Liver (tissue), 9 donors: Measurements from ENCODE around the gene PRR36. TPM values are rescaled to one million over a fixed set of nuclear protein-coding genes. Genes with fewer than 3 reads are reported as not detected.

Experiments
- DNase-seq: peaks from one replicate; pipeline ENCODE4 v3.0.0-alpha.2; 2017; ENCODE audit warnings: low spot score
- H3K27ac ChIP-seq, 2 donors: one replicate each; pipeline ENCODE4 v1.7.0; 2013; ENCODE audit warnings: inconsistent platforms in 2 of 2, low read length in 2 of 2, control low read depth in 1 of 2, low read depth in 1 of 2, mild to moderate bottlenecking in 1 of 2
- H3K27me3 ChIP-seq, 4 donors: one replicate each; pipeline versions ENCODE4 v1.6.1 to v1.7.0; 2013; ENCODE audit warnings: low read length in 3 of 4, inconsistent platforms in 1 of 4, mild to moderate bottlenecking in 1 of 4, moderate library complexity in 1 of 4; ENCODE audit not compliant: control insufficient read depth in 4 of 4, insufficient read depth in 4 of 4
- H3K36me3 ChIP-seq, 4 donors: one replicate each; pipeline versions ENCODE4 v1.6.1 to v1.7.0; 2013; ENCODE audit warnings: low read length in 3 of 4, mild to moderate bottlenecking in 3 of 4, low read depth in 1 of 4, moderate library complexity in 1 of 4; ENCODE audit not compliant: control insufficient read depth in 4 of 4, insufficient read depth in 3 of 4
- H3K4me1 ChIP-seq, 4 donors: one replicate each; pipeline versions ENCODE4 v1.6.1 to v1.7.0; 2013; ENCODE audit warnings: low read length in 3 of 4, mild to moderate bottlenecking in 3 of 4, moderate library complexity in 1 of 4; ENCODE audit not compliant: control insufficient read depth in 4 of 4, insufficient read depth in 4 of 4
- H3K4me3 ChIP-seq, 3 donors: one replicate each; pipeline versions ENCODE4 v1.6.1 to v1.7.0; 2013; ENCODE audit warnings: low read length in 3 of 3, control low read depth in 1 of 3, low read depth in 1 of 3, mild to moderate bottlenecking in 1 of 3
- H3K9ac ChIP-seq, 2 donors: one replicate each; pipeline ENCODE4 v1.7.0; 2013; ENCODE audit warnings: low read length in 2 of 2, mild to moderate bottlenecking in 2 of 2, moderate library complexity in 2 of 2, control low read depth in 1 of 2, low read depth in 1 of 2
- H3K9me3 ChIP-seq, 4 donors: one replicate each; pipeline versions ENCODE4 v1.6.1 to v1.7.0; 2013; ENCODE audit warnings: low read length in 3 of 4; ENCODE audit not compliant: control insufficient read depth in 4 of 4
- ATF3 ChIP-seq: IDR thresholded peaks from 2 replicates; pipeline ENCODE4 v1.6.1; 2016; ENCODE audit warnings: antibody characterized with exemption
- CTCF ChIP-seq: fragments of 150-350 bp; IDR thresholded peaks from 2 replicates; pipeline ENCODE4 v1.5.1; 2017; ENCODE audit warnings: improper control_type of control experiment, low read depth, low read length; ENCODE audit not compliant: missing input control
- EGR1 ChIP-seq, 2 donors: IDR thresholded peaks; 2 replicates each; pipeline ENCODE4 v1.6.1; 2016 to 2018; ENCODE audit warnings: antibody characterized with exemption in 2 of 2, low read depth in 2 of 2
- FOXA1 ChIP-seq: IDR thresholded peaks from 2 replicates; pipeline ENCODE4 v1.6.1; 2016; ENCODE audit warnings: antibody characterized with exemption
- FOXA2 ChIP-seq: IDR thresholded peaks from 2 replicates; pipeline ENCODE4 v1.6.1; 2016; ENCODE audit warnings: antibody characterized with exemption
- GABPA ChIP-seq, 2 donors: IDR thresholded peaks in 1 of 2; conservative IDR thresholded peaks in 1 of 2; 2 replicates each; pipeline ENCODE4 v1.6.1; 2016; ENCODE audit warnings: antibody characterized with exemption in 2 of 2, mild to moderate bottlenecking in 1 of 2, moderate library complexity in 1 of 2
- HNF4A ChIP-seq, 2 donors: conservative IDR thresholded peaks; 2 replicates each; pipeline ENCODE4 v1.6.1; 2016; ENCODE audit warnings: antibody characterized with exemption in 2 of 2, mild to moderate bottlenecking in 2 of 2
- HNF4G ChIP-seq: IDR thresholded peaks from 2 replicates; pipeline ENCODE4 v1.6.1; 2016; ENCODE audit warnings: antibody characterized with exemption
- JUND ChIP-seq, 2 donors: IDR thresholded peaks; 2 replicates each; pipeline ENCODE4 v1.6.1; 2016; ENCODE audit warnings: antibody characterized with exemption in 2 of 2
- NR2F2 ChIP-seq: IDR thresholded peaks from 2 replicates; pipeline ENCODE4 v1.6.1; 2016; ENCODE audit warnings: antibody characterized with exemption
- RAD21 ChIP-seq, 2 donors: IDR thresholded peaks; 2 replicates each; pipeline ENCODE4 v1.6.1; 2016; ENCODE audit warnings: antibody characterized with exemption in 2 of 2, mild to moderate bottlenecking in 2 of 2
- RXRA ChIP-seq, 2 donors: IDR thresholded peaks; 2 replicates each; pipeline ENCODE4 v1.6.1; 2017 to 2018; ENCODE audit warnings: antibody characterized with exemption in 2 of 2, mild to moderate bottlenecking in 1 of 2
- SP1 ChIP-seq: IDR thresholded peaks from 2 replicates; pipeline ENCODE4 v1.6.1; 2018; ENCODE audit warnings: antibody characterized with exemption, mild to moderate bottlenecking
- TAF1 ChIP-seq: conservative IDR thresholded peaks from 2 replicates; pipeline ENCODE4 v1.6.1; 2016; ENCODE audit warnings: antibody characterized with exemption, mild to moderate bottlenecking
- YY1 ChIP-seq: IDR thresholded peaks from 2 replicates; pipeline ENCODE4 v1.6.1; 2016; ENCODE audit warnings: antibody characterized with exemption, mild to moderate bottlenecking
- ZBTB33 ChIP-seq: IDR thresholded peaks from 2 replicates; pipeline ENCODE4 v1.6.1; 2016; ENCODE audit warnings: antibody characterized with exemption
- WGBS: extraction: QIAGEN DNeasy Blood & Tissue Kit; methylation state at CpG from one replicate; pipeline ENCODE4 v1.1.7; 2013; 5-methylcytosine and 5-hydroxymethylcytosine counted together
- polyA plus RNA-seq, 2 donors: library from polyadenylated mRNA; stranded (reverse) in 1 of 2; unstranded in 1 of 2; fragments of 200-250 nt in 1 of 2; fragments of >200 nt in 1 of 2; fragmentation: Nextera tagmentation in 1 of 2; extraction: Ambion mirVana in 1 of 2; gene quantifications; one replicate each; pipeline versions ENCODE4 v1.2.1 to v1.2.3, GENCODE V29; 2013 to 2015
- total RNA-seq, 2 donors: library from RNA; depleted of rRNA; stranded (reverse); fragments of >200 nt; gene quantifications; one replicate each; pipeline ENCODE4 v1.2.3, GENCODE V29; 2014
- donor health status: healthy.
- donor health status: healthy.
- donor health status: healthy.
- donor health status: healthy.
- donor health status: healthy.

PRR36 gene
- total and polyA plus RNA-seq, 4 donors: 0.02 to 0.03 TPM; not detected in 2

GRCh38 chr19:7898967-7899366, 24.8 kb upstream of the PRR36 start (continued):
- TF ChIP-seq RXRA (IDR thresholded peaks at IDR 0.05): no peak
- TF ChIP-seq GABPA (IDR thresholded peaks at IDR 0.05 in 1 of 2, conservative IDR thresholded peaks at IDR 0.05 in 1 of 2): no peak
- TF ChIP-seq ATF3: no peak
- TF ChIP-seq CTCF: no peak
- TF ChIP-seq FOXA2: no peak
- TF ChIP-seq TAF1: no peak

- H3K36me3 ChIP-seq: no peaks in the 10 kb centered on the region
- TF ChIP-seq CTCF (no peak), EGR1 (IDR thresholded peaks at IDR 0.05; ENCODE audit: low read depth in 2 of 2) (peak; percentile 79 to 95), YY1 (peak; percentile 24), ATF3 (no peak), HNF4A (conservative IDR thresholded peaks at IDR 0.05) (peak; percentile 65 to 76), FOXA1 (no peak), ZBTB33 (no peak), RAD21 (IDR thresholded peaks at IDR 0.05) (peak in 1 of 2 donors; percentile 20), RXRA (IDR thresholded peaks at IDR 0.05) (peak in 1 of 2 donors; percentile 74)
- WGBS: 48% methylated on average over 11 of the region's 11 CpGs
- peak; percentile 43 for DNase-seq
- no peaks in the 10 kb centered on the region for H3K27me3 ChIP-seq
- H3K9ac ChIP-seq: no peak overlapping the region
- H3K27ac ChIP-seq: no peak overlapping the region
- no peak overlapping the region for H3K4me3 ChIP-seq
- H3K9me3 ChIP-seq: no peaks in the 10 kb centered on the region
- peaks cover 3 to 16% (median 10%) of the 10 kb centered on the region in 4 donors for H3K4me1 ChIP-seq
Measured at GRCh38 chr19:7897292-7897691, 23.1 kb upstream of the PRR36 start.

- 94% methylated on average over 13 of the region's 13 CpGs for WGBS
- Histone ChIP-seq H3K36me3 (no peaks in the 10 kb centered on the region), H3K4me1 (peaks cover 3 to 11% (median 6%) of the 10 kb centered on the region in 4 donors), H3K4me3 (no peak overlapping the region), H3K27me3 (no peaks in the 10 kb centered on the region), H3K9ac (no peak overlapping the region), H3K9me3 (no peaks in the 10 kb centered on the region), H3K27ac (no peak overlapping the region)
- TF ChIP-seq EGR1 (IDR thresholded peaks at IDR 0.05; ENCODE audit: low read depth in 2 of 2) (no peak), ZBTB33 (no peak), HNF4G (no peak), TAF1 (no peak), JUND (IDR thresholded peaks at IDR 0.05) (no peak), NR2F2 (no peak), SP1 (no peak)
- no peak for DNase-seq
Measured at GRCh38 chr19:7895565-7895964, 21.4 kb upstream of the PRR36 start.
